Measurements from ENCODE around the gene ROCK1.
A peak's percentile ranks its signal among the peaks of the same experiment; 100 is the strongest.

The ROCK1 gene

DNA sequence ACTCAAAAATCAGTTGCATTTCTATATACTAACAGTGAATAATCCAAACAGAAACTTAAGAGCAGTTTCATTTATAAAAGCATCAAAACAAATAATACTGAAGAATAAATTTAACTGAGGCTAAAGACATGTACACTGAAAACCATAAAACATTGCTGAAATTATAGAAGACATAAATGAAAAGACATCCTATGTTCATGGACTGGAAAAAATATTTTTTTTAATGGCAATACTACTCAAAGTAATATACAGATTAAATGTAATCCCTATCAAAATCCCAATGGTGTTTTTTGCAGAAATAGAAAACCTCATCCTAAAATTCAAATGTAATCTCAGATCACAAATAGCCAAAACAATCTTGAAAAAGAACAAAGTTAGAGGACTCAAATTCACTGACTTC, 28.6 kb downstream of the ROCK1 start:
- Mint-ChIP-seq H3K27me3 (no peaks in the 10 kb centered on the region), H3K4me3 (no peak overlapping the region), H3K36me3 (peaks cover 45% of the 10 kb centered on the region), H3K27ac (no peak overlapping the region), H3K9me3 (peaks cover 11% of the 10 kb centered on the region), H3K4me1 (peaks cover 96% of the 10 kb centered on the region)

DNA sequence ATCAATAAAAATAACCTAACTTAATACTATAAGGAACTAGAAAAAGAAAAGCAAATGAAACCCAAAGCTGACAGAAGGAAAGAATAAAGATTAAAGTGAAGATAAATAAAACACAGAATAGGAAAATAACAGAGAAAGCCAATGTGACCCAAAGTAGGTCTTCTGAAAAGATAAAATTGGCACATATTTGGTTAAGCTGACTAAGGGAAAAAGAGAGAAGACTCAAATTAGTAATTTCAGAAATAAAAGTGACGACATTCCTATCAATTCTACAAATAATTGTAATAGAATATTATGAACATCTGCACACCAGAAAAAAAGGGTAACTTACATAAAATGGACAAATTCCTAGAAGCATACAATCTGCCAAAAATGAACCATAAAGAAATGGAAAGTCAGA, 30.2 kb downstream of the ROCK1 start:
- peaks cover 38% of the 10 kb centered on the region for H3K36me3 Mint-ChIP-seq
- no peak overlapping the region for H3K4me3 Mint-ChIP-seq

DNA sequence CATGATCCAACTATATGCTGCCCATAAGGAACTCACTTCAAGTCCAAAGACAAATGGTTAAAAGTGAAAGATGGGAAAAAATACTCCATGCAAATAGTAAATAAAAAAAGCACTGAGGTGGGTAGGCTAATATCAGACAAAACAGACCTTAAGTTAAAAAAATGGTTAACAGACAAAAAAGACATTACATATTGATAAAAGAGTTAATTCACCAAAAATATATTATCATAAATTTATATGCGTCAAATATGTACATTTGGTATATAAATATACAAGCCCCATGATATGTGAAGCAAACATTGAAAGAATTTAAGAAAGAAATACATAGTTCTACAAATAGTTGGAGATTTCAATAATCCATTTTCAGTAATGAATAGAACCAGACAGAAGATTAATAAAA, 31.0 kb downstream of the ROCK1 start:
- Mint-ChIP-seq H3K4me1 (peaks cover 93% of the 10 kb centered on the region), H3K27me3 (no peaks in the 10 kb centered on the region), H3K27ac (no peak overlapping the region), H3K36me3 (peaks cover 35% of the 10 kb centered on the region), H3K4me3 (no peak overlapping the region), H3K9me3 (peaks cover 11% of the 10 kb centered on the region)

More for the DNA sequence above, 30.2 kb downstream of the ROCK1 start:
- no peaks in the 10 kb centered on the region for H3K27me3 Mint-ChIP-seq
- peaks cover 11% of the 10 kb centered on the region for H3K9me3 Mint-ChIP-seq
- H3K27ac Mint-ChIP-seq, result no peak overlapping the region
- peaks cover 90% of the 10 kb centered on the region for H3K4me1 Mint-ChIP-seq

DNA sequence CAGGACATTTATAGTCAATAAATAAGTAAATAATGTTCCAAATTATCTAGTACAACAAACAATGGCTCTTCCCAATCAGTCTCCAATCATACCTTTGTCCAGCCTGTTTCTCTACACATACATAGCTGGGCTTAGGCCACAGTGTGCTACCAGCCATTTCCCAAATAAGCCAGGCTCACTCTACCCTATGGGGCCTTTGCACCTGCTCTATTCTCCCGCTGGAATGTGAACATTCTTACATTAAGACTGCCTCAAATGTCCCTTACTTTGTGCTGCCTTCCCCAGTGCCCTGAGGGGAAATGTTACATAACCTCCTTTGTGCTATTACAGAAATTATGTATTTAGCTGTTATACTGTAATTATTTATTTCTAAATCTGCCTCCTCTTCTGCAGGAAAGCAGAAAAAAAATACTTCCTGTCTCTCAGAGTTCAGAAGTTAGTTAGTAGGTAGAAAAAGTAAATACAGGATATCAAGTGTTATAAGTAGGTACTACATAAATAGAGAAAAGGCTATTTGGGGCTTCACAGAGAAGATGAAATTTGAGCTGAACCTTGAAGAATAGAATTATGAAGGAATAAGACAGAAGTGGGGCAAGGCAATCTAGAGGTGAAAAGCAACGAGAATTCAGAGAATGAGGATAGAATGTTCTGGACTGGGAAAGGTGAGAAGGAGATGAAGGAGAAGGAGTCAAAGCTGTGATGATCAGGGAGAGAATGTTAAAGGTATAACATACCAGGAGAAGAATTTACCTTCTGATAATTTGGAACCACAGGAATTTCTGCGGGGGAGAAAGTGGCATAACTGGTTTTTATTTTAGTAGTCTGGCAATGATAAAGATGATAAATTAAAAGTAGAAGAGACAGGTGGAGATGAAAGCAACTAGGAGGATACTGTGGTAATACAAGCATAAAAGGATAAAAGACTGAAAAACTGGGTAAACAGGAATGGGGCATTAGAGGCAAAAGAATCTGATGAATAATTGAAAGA, 37.0 kb downstream of the ROCK1 start:
- peaks cover 84% of the 10 kb centered on the region for H3K4me1 Mint-ChIP-seq
- peak overlapping the region; percentile 56 for H3K27ac Mint-ChIP-seq
- H3K36me3 Mint-ChIP-seq, result peaks cover 2% of the 10 kb centered on the region
- peak overlapping the region; percentile 61 for H3K4me3 Mint-ChIP-seq
- H3K27me3 Mint-ChIP-seq, result no peaks in the 10 kb centered on the region
- H3K9me3 Mint-ChIP-seq, result no peaks in the 10 kb centered on the region

DNA sequence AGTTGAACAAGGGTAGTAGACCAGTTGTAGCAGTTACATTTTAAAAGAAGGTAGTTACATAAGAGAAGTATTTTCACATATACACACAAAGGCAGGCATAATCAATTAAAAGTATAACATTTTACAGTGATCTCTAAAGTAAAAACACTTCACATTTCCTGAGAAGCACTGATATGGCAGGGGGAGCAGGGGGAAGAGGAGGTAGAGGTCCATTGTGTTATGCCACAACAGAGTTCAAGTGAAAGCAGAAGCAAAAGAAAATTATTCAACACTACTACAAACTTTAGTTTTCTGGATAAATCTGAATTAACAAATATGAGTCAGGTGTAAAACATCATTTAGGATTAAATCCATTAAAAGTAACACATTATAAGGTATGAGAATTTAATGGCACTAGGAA, 38.4 kb downstream of the ROCK1 start:
- Mint-ChIP-seq H3K27ac (peak overlapping the region; percentile 19), H3K27me3 (no peaks in the 10 kb centered on the region), H3K4me3 (no peak overlapping the region), H3K9me3 (no peaks in the 10 kb centered on the region), H3K36me3 (peaks cover 2% of the 10 kb centered on the region), H3K4me1 (peaks cover 77% of the 10 kb centered on the region)

DNA sequence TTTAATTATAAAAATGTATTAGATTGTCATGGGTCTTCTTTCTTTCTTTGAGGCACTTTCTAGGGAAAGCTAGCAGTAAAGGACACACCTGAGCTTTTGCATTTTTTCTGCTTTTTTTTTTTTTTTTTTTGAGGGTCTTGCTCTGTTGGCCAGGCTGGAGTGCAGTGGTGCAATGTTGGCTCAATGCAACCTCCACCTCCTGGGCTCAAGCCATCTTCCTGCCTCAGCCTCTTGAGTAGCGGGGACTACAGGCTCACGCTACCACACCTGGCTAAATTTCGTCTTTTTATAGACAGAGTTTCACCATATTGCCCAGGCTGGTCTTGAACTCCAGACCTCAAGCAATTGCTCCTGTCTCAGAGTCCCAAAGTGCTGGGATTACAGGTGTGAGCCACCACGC, 40.5 kb downstream of the ROCK1 start:
- Mint-ChIP-seq H3K36me3 (peaks cover 2% of the 10 kb centered on the region), H3K27ac (no peak overlapping the region), H3K27me3 (no peaks in the 10 kb centered on the region), H3K4me3 (no peak overlapping the region), H3K9me3 (no peaks in the 10 kb centered on the region), H3K4me1 (peaks cover 70% of the 10 kb centered on the region)

DNA sequence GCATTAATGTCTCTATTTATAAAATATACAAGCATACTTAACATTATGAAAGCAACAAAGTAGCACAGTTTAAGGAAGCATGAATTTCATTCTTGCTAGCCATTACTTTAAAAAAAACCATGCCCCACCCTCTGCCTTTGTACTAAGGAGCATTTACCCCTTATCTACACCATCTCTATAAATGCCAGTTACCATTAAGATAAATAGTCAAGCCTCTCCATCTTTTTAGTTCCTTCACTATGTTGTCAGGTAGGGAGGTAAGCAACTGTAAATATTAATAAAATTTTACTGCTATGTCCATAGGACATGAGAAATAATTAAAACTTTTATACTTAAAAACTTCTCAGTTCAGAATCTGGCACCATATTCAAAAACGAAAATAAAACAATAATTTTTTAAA, 42.1 kb downstream of the ROCK1 start:
- Mint-ChIP-seq H3K9me3 (no peaks in the 10 kb centered on the region), H3K27ac (no peak overlapping the region), H3K4me3 (no peak overlapping the region), H3K36me3 (peaks cover 2% of the 10 kb centered on the region), H3K27me3 (no peaks in the 10 kb centered on the region), H3K4me1 (peaks cover 61% of the 10 kb centered on the region)

DNA sequence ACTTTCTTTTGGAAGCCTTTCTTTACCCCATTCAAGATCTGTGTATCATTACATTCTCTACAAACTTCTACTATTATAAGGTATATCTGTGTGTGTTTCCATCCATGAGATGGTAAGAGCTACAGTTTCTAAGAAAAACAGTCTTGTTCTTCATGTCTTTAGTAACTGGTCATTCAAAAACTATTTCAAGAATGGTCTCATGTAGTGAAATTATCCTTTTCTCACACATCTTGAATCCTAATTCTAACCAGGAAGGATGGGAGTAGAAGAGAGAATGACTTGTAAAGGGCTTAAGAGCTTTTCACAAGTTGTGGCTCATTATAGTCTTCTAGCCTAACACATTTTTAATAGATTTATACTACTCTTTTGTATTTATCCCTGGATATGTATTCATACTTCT, 47.3 kb downstream of the ROCK1 start:
- no peaks in the 10 kb centered on the region for H3K27me3 Mint-ChIP-seq
- H3K9me3 Mint-ChIP-seq, result no peaks in the 10 kb centered on the region
- peaks cover 62% of the 10 kb centered on the region for H3K4me1 Mint-ChIP-seq
- H3K36me3 Mint-ChIP-seq, result peaks cover 22% of the 10 kb centered on the region
- H3K4me3 Mint-ChIP-seq, result no peak overlapping the region
- H3K27ac Mint-ChIP-seq, result peak overlapping the region; percentile 71

DNA sequence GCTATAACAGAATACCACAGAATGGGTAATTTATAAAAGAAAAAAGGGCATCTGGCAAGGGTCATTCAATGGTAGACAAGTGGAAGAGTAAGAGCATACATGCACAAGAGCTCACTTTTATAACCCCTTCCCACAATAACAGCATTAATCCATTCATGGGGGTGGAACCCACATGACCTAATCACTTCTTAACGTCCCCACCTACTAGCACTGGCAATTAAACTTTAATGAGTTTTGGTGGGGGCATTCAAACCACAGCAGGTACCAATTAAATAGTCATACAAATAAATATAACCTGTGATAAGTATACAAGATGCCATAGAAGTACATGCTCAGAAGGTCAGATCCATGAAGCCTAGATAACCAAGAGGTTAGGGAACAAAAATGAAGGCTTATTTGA, 48.6 kb downstream of the ROCK1 start:
- Mint-ChIP-seq H3K4me1 (peaks cover 58% of the 10 kb centered on the region), H3K27me3 (no peaks in the 10 kb centered on the region), H3K36me3 (peaks cover 26% of the 10 kb centered on the region), H3K9me3 (no peaks in the 10 kb centered on the region), H3K4me3 (no peak overlapping the region), H3K27ac (peak overlapping the region; percentile 48)

DNA sequence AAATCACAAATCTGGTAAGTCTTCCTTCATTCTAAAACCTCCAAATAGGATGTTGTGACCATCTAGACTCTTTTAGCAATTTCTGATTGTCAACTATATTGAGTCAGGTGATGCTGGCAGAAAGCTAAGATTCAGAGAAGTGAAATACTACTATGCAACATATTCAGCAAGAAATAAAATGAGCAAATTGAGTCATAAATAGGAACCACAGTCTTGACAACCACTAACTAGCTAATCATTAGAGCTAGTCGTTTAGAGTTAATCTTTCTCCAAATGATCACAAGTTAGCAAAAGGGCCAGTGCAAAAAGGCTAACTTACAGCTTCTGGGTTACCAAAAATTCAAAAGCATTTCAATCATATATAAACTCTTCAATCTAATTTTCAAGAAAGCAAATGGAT, 54.5 kb downstream of the ROCK1 start:
- Mint-ChIP-seq H3K36me3 (peaks cover 16% of the 10 kb centered on the region), H3K4me3 (no peak overlapping the region), H3K27me3 (no peaks in the 10 kb centered on the region), H3K9me3 (no peaks in the 10 kb centered on the region), H3K4me1 (peaks cover 36% of the 10 kb centered on the region), H3K27ac (no peak overlapping the region)

DNA sequence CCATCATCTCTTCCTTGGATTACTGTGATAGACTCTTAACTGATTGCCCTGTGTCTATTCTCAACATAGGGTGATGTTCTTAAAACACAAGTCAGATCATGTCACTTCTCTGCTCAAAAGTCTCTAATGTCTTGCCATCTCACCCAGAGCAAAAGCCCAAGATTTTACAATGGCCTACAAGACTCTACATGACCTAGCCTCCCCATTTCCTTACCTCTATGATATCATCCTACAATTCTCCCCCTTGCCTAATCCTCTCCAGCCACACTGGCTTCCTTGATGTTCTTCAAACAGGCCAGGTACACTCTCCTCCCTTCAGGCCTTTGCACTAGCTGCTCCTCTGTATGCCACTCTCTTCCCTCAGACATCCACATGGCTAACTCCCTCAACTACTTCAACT, 55.1 kb downstream of the ROCK1 start:
- H3K4me1 Mint-ChIP-seq, result peaks cover 34% of the 10 kb centered on the region
- peaks cover 10% of the 10 kb centered on the region for H3K36me3 Mint-ChIP-seq
- no peak overlapping the region for H3K27ac Mint-ChIP-seq
- H3K27me3 Mint-ChIP-seq, result no peaks in the 10 kb centered on the region
- H3K9me3 Mint-ChIP-seq, result no peaks in the 10 kb centered on the region
- no peak overlapping the region for H3K4me3 Mint-ChIP-seq

DNA sequence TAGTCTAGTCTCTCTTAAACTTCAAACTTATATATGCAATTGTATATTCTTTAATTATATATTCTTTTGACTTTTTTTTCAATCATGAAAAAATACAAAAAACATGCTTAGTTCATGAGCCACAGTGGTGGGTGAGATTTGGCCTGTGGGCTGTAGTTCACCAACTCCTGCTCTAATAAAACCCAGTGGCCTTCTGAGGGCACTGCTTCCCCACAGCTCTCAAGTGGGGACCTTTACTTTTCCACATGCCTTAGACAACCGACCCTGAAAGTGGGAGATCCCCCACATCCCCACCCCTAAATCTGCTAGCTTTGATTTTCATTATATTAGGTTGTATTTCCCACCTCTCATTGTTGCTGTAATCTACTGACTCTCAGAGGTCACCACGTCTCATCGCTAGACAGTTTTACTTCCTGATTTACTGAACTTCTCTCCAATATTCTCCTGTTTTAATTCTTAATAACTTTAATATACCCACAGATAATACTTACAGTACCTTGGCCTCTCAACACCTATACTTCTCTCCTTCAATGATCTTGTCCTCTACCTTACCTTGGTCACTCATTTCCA, 57.3 kb downstream of the ROCK1 start:
- H3K9me3 Mint-ChIP-seq, result no peaks in the 10 kb centered on the region
- H3K27me3 Mint-ChIP-seq, result no peaks in the 10 kb centered on the region
- H3K27ac Mint-ChIP-seq, result no peak overlapping the region
- no peak overlapping the region for H3K4me3 Mint-ChIP-seq
- H3K36me3 Mint-ChIP-seq, result peaks cover 5% of the 10 kb centered on the region
- peaks cover 40% of the 10 kb centered on the region for H3K4me1 Mint-ChIP-seq

DNA sequence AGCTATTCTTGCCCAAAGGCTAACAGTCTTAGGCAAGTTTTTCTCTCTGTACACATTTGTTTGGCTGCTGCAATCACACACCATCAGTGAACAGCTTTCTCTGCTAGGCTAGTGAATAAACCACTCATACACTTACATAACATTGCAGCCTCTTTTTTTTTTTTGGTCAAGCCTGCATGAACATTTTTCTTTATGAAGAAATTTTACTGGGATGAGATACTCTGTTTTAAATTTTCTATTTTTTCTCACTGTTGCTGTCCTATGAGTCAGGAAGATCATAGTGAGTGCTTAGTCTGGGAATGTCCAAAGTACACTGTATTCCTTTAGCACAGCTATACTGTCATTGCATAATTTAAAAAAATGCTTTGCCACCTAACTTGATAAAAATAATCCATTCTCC, 58.5 kb downstream of the ROCK1 start:
- Mint-ChIP-seq H3K9me3 (no peaks in the 10 kb centered on the region), H3K4me1 (peaks cover 41% of the 10 kb centered on the region), H3K36me3 (peaks cover 3% of the 10 kb centered on the region), H3K27me3 (no peaks in the 10 kb centered on the region), H3K27ac (no peak overlapping the region), H3K4me3 (no peak overlapping the region)

DNA sequence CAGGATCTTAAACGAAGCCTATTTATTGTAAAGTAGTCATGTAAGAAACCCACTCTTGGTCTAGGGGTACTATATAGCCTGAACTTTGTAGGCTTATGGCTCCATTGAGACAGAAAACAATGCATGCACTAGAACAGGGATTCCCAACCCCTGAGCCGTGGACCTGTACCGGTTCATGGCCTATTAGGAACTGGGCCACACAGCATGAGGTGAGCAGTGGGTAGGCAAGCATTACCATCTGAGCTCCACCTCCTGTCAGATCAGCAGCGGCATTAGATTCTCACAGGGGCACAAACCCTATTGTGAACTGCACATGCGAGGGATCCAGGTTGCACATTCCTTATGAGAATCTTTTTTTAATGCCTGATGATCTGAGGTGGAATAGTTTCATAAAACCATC, 59.2 kb downstream of the ROCK1 start:
- Mint-ChIP-seq H3K36me3 (peaks cover 6% of the 10 kb centered on the region), H3K9me3 (no peaks in the 10 kb centered on the region), H3K27ac (no peak overlapping the region), H3K4me3 (no peak overlapping the region), H3K4me1 (peaks cover 45% of the 10 kb centered on the region), H3K27me3 (no peaks in the 10 kb centered on the region)

DNA sequence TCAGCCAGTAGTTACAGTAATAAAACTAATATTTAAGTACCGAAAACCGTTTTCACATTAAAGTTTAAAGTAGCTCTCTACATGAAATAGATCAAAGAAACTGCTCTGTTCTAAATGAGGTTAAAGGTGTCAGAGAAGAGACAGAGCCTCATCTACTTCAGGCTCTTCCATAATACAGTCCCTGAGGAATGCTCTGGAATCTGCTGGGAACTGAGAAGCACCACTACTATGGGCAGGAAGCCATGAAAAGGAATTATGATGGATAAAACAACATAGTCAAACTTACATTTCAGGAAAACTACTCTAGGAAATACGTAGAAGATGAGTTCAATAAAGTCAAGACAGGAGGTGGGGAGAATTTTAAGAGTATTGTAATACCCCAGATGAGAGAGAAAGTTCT, 60.0 kb downstream of the ROCK1 start:
- H3K4me3 Mint-ChIP-seq, result no peak overlapping the region
- H3K9me3 Mint-ChIP-seq, result no peaks in the 10 kb centered on the region
- H3K27me3 Mint-ChIP-seq, result no peaks in the 10 kb centered on the region
- H3K4me1 Mint-ChIP-seq, result peaks cover 53% of the 10 kb centered on the region
- H3K36me3 Mint-ChIP-seq, result peaks cover 10% of the 10 kb centered on the region
- H3K27ac Mint-ChIP-seq, result peak overlapping the region; percentile 81

DNA sequence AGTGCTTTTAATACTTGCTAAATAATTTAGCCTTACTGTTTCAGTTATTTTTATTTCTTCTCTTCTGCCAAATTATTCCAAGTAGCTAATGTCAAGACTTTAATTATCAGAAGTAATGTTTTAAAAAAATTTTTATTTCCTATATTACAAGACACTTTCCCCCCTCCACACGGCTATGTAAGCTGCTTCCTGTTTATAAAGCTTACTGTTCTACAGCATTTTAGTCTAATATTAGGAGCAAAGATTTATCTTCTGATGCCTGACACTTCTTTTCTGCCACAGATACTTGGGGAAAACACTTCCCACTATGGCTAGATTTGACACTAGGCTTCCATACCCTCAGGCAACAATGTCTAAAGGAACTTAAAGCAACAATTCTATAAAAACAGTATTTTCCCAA, 62.3 kb downstream of the ROCK1 start:
- peak overlapping the region; percentile 69 for H3K27ac Mint-ChIP-seq
- H3K4me1 Mint-ChIP-seq, result peaks cover 65% of the 10 kb centered on the region
- no peaks in the 10 kb centered on the region for H3K9me3 Mint-ChIP-seq
- H3K36me3 Mint-ChIP-seq, result peaks cover 11% of the 10 kb centered on the region
- no peak overlapping the region for H3K4me3 Mint-ChIP-seq
- H3K27me3 Mint-ChIP-seq, result no peaks in the 10 kb centered on the region

Measured in activated naive CD4-positive, alpha-beta T cell treated with anti-CD3 and anti-CD28 coated beads, Interleukin-2, amount 50 U/mL, for 24 hours (primary cell).